Measurements from ENCODE around the gene ZIC2. TPM values are rescaled to one million over a fixed set of nuclear protein-coding genes. Genes with fewer than 3 reads are reported as not detected.

The ZIC2 gene
- total and polyA plus RNA-seq, 2 of the 8 experiments (the other 6 are each of a cell fraction or from before 2014, with no cell fraction given), result 53.2 to 372 TPM

GRCh38 chr13:99949679-99950413, 31.7 kb upstream of the ZIC2 start:
- Histone ChIP-seq H3K56ac (replicated peaks; ENCODE audit: insufficient read length, low read depth, low read length) (no peak overlapping the region), H2BK20ac (ENCODE audit: low read length) (0 out of 2 replicates have a peak overlapping the region, but pooled peaks have one; percentile 61), H3K27ac (ENCODE audit: low read depth, low read length) (no peak overlapping the region), H3K4me3 (ENCODE audit: extremely low read depth in 1 of 4, insufficient read depth in 2 of 4, low read depth in 3 of 4, low read length in 4 of 4) (no peak overlapping the region), H2AFZ (ENCODE audit: low read length) (no peak overlapping the region), H2BK5ac (ENCODE audit: low read depth, low read length) (no peak overlapping the region), H3K36me3 (ENCODE audit: control insufficient read depth in 2 of 4, insufficient read depth in 4 of 4, low read length in 3 of 4) (no peaks in the 10 kb centered on the region), H3K79me2 (ENCODE audit: control insufficient read depth in 1 of 2, insufficient read depth in 2 of 2, low read length in 2 of 2) (no peaks in the 10 kb centered on the region), H3K4ac (replicated peaks; ENCODE audit: insufficient read length, low read depth, low read length) (no peak overlapping the region), H3K23me2 (ENCODE audit: low read depth, low read length) (no peaks in the 10 kb centered on the region), H3K79me1 (ENCODE audit: low read depth, low read length) (no peaks in the 10 kb centered on the region), H3K18ac (ENCODE audit: extremely low read depth, low read length) (peak overlapping the region; percentile 32; the same call in 1 of the 2 replicates), H4K91ac (replicated peaks; ENCODE audit: insufficient read length, low read length) (peak overlapping the region; percentile 26), H3K9me3 (ENCODE audit: insufficient read depth in 2 of 2, low read depth in 1 of 2, low read length in 1 of 2) (no peaks in the 10 kb centered on the region), H2BK12ac (ENCODE audit: low read depth, low read length) (peak overlapping the region; percentile 31; the same call in 1 of the 2 replicates), H3K27me3 (replicated peaks in 1 of 4; ENCODE audit: control insufficient read depth in 3 of 4, extremely low read depth in 1 of 4, insufficient read depth in 3 of 4, low read length in 3 of 4) (peaks cover 0 to 7% (median 3%) of the 10 kb centered on the region in 4 experiments; a peak in 5 of 7 replicates), H3K23ac (ENCODE audit: insufficient read length) (no peak overlapping the region), H3K14ac (ENCODE audit: insufficient read length) (no peak overlapping the region), H3K4me2 (ENCODE audit: insufficient read depth in 1 of 2, low read depth in 2 of 2, low read length in 2 of 2) (no peak overlapping the region), H4K8ac (ENCODE audit: extremely low read depth, insufficient read depth, low read length) (no peak overlapping the region), H2AK5ac (ENCODE audit: low read depth, low read length) (no peak overlapping the region; the same call in 1 of the 2 replicates), H3K4me1 (replicated peaks in 1 of 4; ENCODE audit: control insufficient read depth in 3 of 4, insufficient read depth in 4 of 4, low read length in 3 of 4) (peaks cover 1 to 5% (median 2%) of the 10 kb centered on the region in 4 experiments; a peak in 4 of 7 replicates), H3K9ac (replicated peaks in 1 of 4; ENCODE audit: extremely low read depth in 1 of 4, low read depth in 3 of 4, low read length in 3 of 4) (no peak overlapping the region), H2BK15ac (ENCODE audit: low read length) (no peak overlapping the region), H2BK120ac (replicated peaks; ENCODE audit: low read depth, low read length) (no peak overlapping the region), H4K20me1 (replicated peaks in 1 of 2; ENCODE audit: control insufficient read depth in 1 of 2, insufficient read depth in 2 of 2, low read length in 2 of 2) (no peaks in the 10 kb centered on the region), H4K5ac (ENCODE audit: insufficient read length, low read depth, low read length) (no peak overlapping the region)
- WGBS, 2 experiments (ENCODE audit: extremely low coverage in 1 of 2, insufficient coverage in 1 of 2, insufficient read length in 1 of 2, insufficient replicate concordance in 2 of 2, low coverage in 1 of 2, low lambda C conversion rate in 2 of 2, missing lambda C conversion rate in 1 of 2), result 73% methylated on average over 6 of the region's 8 CpGs; no CpG with 5 or more reads in 1 of the 2 experiments
- TF ChIP-seq JUND (IDR thresholded peaks at IDR 0.05; ENCODE audit: low read length) (no peak), SP1 (IDR thresholded peaks at IDR 0.05; ENCODE audit: low read depth, low read length) (no peak), TEAD4 (IDR thresholded peaks at IDR 0.05; ENCODE audit: low read depth, low read length) (no peak), SIRT6 (IDR thresholded peaks at IDR 0.05; ENCODE audit: low read length) (no peak), RFX5 (IDR thresholded peaks at IDR 0.05; ENCODE audit: borderline replicate concordance, low read depth, low read length) (no peak), SIN3A (conservative IDR thresholded peaks at IDR 0.05 in 1 of 2, IDR thresholded peaks at IDR 0.05 in 1 of 2; ENCODE audit: low read depth in 1 of 2, low read length in 2 of 2) (no peak), CHD1 (IDR thresholded peaks at IDR 0.05; ENCODE audit: low read depth, low read length) (no peak), HDAC6 (IDR thresholded peaks at IDR 0.05; ENCODE audit: low read depth, low read length) (no peak), NRF1 (IDR thresholded peaks at IDR 0.05; ENCODE audit: low read depth, low read length) (no peak)
- TF ChIP-seq, protein P1, sequence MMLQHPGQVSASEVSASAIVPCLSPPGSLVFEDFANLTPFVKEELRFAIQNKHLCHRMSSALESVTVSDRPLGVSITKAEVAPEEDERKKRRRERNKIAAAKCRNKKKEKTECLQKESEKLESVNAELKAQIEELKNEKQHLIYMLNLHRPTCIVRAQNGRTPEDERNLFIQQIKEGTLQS (IDR thresholded peaks at IDR 0.05; ENCODE audit: insufficient read depth, low read depth, low read length), result no peak
- CTCF ChIA-PET (ENCODE audit: partially characterized antibody), result interaction anchor here (0.8 to 3.6 kb wide), 9 partner anchors 8 to 334 kb away, joined by 3 to 15 read pairs (median 3); no protein-coding TSS in a partner anchor
- DNase-seq (ENCODE audit: low read depth in 1 of 2, low spot score in 2 of 2), result no peak
- FAIRE-seq, result no peak
- POLR2A ChIA-PET (ENCODE audit: partially characterized antibody), result interaction anchor here (1.7 kb wide), 1 partner anchor 12 kb away, joined by 4 read pairs; no protein-coding TSS in a partner anchor
